ENCODE measurements around the gene UBE2F.

Gene UBE2F

GRCh38 chr2:237929979-237930378, 36.8 kb upstream of the UBE2F start:
- Histone ChIP-seq H3K27ac (ENCODE audit: low read depth, low read length, severe bottlenecking) (no peak overlapping the region), H3K9me3 (ENCODE audit: control insufficient read depth, low read length) (no peaks in the 10 kb centered on the region), H3K4me3 (ENCODE audit: extremely low read depth, insufficient read depth, low read length, poor library complexity, severe bottlenecking) (no peak overlapping the region), H3K36me3 (ENCODE audit: control insufficient read depth, insufficient read depth, low read length) (no peaks in the 10 kb centered on the region), H3K4me1 (ENCODE audit: control insufficient read depth, insufficient read depth, low read length, poor library complexity, severe bottlenecking) (no peaks in the 10 kb centered on the region)
- 79 to 83% methylated on average over 8 to 9 of the region's 9 CpGs for WGBS, 2 experiments (ENCODE audit: insufficient coverage in 2 of 2)

GRCh38 chr2:237931205-237931721, 35.6 kb upstream of the UBE2F start:
- WGBS, 2 experiments (ENCODE audit: insufficient coverage in 2 of 2), result 87 to 90% methylated on average over 8 to 9 of the region's 9 CpGs
- Histone ChIP-seq H3K9me3 (ENCODE audit: control insufficient read depth, low read length) (no peaks in the 10 kb centered on the region), H3K27ac (ENCODE audit: low read depth, low read length, severe bottlenecking) (no peak overlapping the region), H3K4me3 (ENCODE audit: extremely low read depth, insufficient read depth, low read length, poor library complexity, severe bottlenecking) (no peak overlapping the region), H3K4me1 (ENCODE audit: control insufficient read depth, insufficient read depth, low read length, poor library complexity, severe bottlenecking) (peaks cover 7% of the 10 kb centered on the region), H3K36me3 (ENCODE audit: control insufficient read depth, insufficient read depth, low read length) (no peaks in the 10 kb centered on the region)

- no peak overlapping the region for H3K4me3 ChIP-seq (ENCODE audit: extremely low read depth, insufficient read depth, low read length, poor library complexity, severe bottlenecking)
- H3K4me1 ChIP-seq (ENCODE audit: control insufficient read depth, insufficient read depth, low read length, poor library complexity, severe bottlenecking), result peaks cover 7% of the 10 kb centered on the region
- WGBS, 2 experiments (ENCODE audit: insufficient coverage in 2 of 2), result 93% methylated on average over 3 of the region's 3 CpGs; no CpG with 5 or more reads in 1 of the 2 experiments
- H3K9me3 ChIP-seq (ENCODE audit: control insufficient read depth, low read length), result no peaks in the 10 kb centered on the region
- H3K27ac ChIP-seq (ENCODE audit: low read depth, low read length, severe bottlenecking), result no peak overlapping the region
- H3K36me3 ChIP-seq (ENCODE audit: control insufficient read depth, insufficient read depth, low read length), result no peaks in the 10 kb centered on the region
Observed at GRCh38 chr2:237932731-237933131, 34.1 kb upstream of the UBE2F start.

GRCh38 chr2:237934186-237934585, 32.6 kb upstream of the UBE2F start:
- Histone ChIP-seq H3K4me1 (ENCODE audit: control insufficient read depth, insufficient read depth, low read length, poor library complexity, severe bottlenecking) (peaks cover 7% of the 10 kb centered on the region), H3K36me3 (ENCODE audit: control insufficient read depth, insufficient read depth, low read length) (no peaks in the 10 kb centered on the region), H3K9me3 (ENCODE audit: control insufficient read depth, low read length) (no peaks in the 10 kb centered on the region), H3K4me3 (ENCODE audit: extremely low read depth, insufficient read depth, low read length, poor library complexity, severe bottlenecking) (no peak overlapping the region), H3K27ac (ENCODE audit: low read depth, low read length, severe bottlenecking) (no peak overlapping the region)
- 71 to 78% methylated on average over 3 to 4 of the region's 5 CpGs for WGBS, 2 experiments (ENCODE audit: insufficient coverage in 2 of 2)

GRCh38 chr2:237935740-237936452, 30.9 kb upstream of the UBE2F start:
- 91 to 97% methylated on average over 6 to 8 of the region's 11 CpGs for WGBS, 2 experiments (ENCODE audit: insufficient coverage in 2 of 2)
- Histone ChIP-seq H3K36me3 (ENCODE audit: control insufficient read depth, insufficient read depth, low read length) (no peaks in the 10 kb centered on the region), H3K4me1 (ENCODE audit: control insufficient read depth, insufficient read depth, low read length, poor library complexity, severe bottlenecking) (peaks cover 7% of the 10 kb centered on the region), H3K27ac (ENCODE audit: low read depth, low read length, severe bottlenecking) (no peak overlapping the region), H3K4me3 (ENCODE audit: extremely low read depth, insufficient read depth, low read length, poor library complexity, severe bottlenecking) (no peak overlapping the region), H3K9me3 (ENCODE audit: control insufficient read depth, low read length) (no peaks in the 10 kb centered on the region)

- H3K9me3 ChIP-seq (ENCODE audit: control insufficient read depth, low read length), result peaks cover 9% of the 10 kb centered on the region
- no peaks in the 10 kb centered on the region for H3K36me3 ChIP-seq (ENCODE audit: control insufficient read depth, insufficient read depth, low read length)
- no peak overlapping the region for H3K4me3 ChIP-seq (ENCODE audit: extremely low read depth, insufficient read depth, low read length, poor library complexity, severe bottlenecking)
- H3K27ac ChIP-seq (ENCODE audit: low read depth, low read length, severe bottlenecking), result no peak overlapping the region
- peaks cover 7% of the 10 kb centered on the region for H3K4me1 ChIP-seq (ENCODE audit: control insufficient read depth, insufficient read depth, low read length, poor library complexity, severe bottlenecking)
Observed at GRCh38 chr2:237939251-237939650, 27.6 kb upstream of the UBE2F start.

GRCh38 chr2:237940828-237941227, 26.0 kb upstream of the UBE2F start:
- Histone ChIP-seq H3K27ac (ENCODE audit: low read depth, low read length, severe bottlenecking) (no peak overlapping the region), H3K9me3 (ENCODE audit: control insufficient read depth, low read length) (peaks cover 16% of the 10 kb centered on the region)

GRCh38 chr2:237941239-237941638, 25.6 kb upstream of the UBE2F start:
- Histone ChIP-seq H3K4me1 (ENCODE audit: control insufficient read depth, insufficient read depth, low read length, poor library complexity, severe bottlenecking) (peaks cover under 1% of the 10 kb centered on the region), H3K9me3 (ENCODE audit: control insufficient read depth, low read length) (peaks cover 16% of the 10 kb centered on the region)
- WGBS, 2 experiments (ENCODE audit: insufficient coverage in 2 of 2), result 80% methylated on average over 1 of the region's 2 CpGs; no CpG with 5 or more reads in 1 of the 2 experiments

More at GRCh38 chr2:237940828-237941227, 26.0 kb upstream of the UBE2F start:
- H3K4me1 ChIP-seq (ENCODE audit: control insufficient read depth, insufficient read depth, low read length, poor library complexity, severe bottlenecking), result peaks cover 4% of the 10 kb centered on the region
- H3K36me3 ChIP-seq (ENCODE audit: control insufficient read depth, insufficient read depth, low read length), result no peaks in the 10 kb centered on the region
- H3K4me3 ChIP-seq (ENCODE audit: extremely low read depth, insufficient read depth, low read length, poor library complexity, severe bottlenecking), result no peak overlapping the region

GRCh38 chr2:237942513-237942899, 24.3 kb upstream of the UBE2F start:
- WGBS, 2 experiments (ENCODE audit: insufficient coverage in 2 of 2), result 84 to 85% methylated on average over 3 of the region's 3 CpGs
- H3K36me3 ChIP-seq (ENCODE audit: control insufficient read depth, insufficient read depth, low read length), result no peaks in the 10 kb centered on the region

More at GRCh38 chr2:237941239-237941638, 25.6 kb upstream of the UBE2F start:
- no peak overlapping the region for H3K4me3 ChIP-seq (ENCODE audit: extremely low read depth, insufficient read depth, low read length, poor library complexity, severe bottlenecking)
- no peaks in the 10 kb centered on the region for H3K36me3 ChIP-seq (ENCODE audit: control insufficient read depth, insufficient read depth, low read length)
- no peak overlapping the region for H3K27ac ChIP-seq (ENCODE audit: low read depth, low read length, severe bottlenecking)

GRCh38 chr2:237943395-237944094, 23.3 kb upstream of the UBE2F start:
- WGBS, 2 experiments (ENCODE audit: insufficient coverage in 2 of 2), result 95 to 98% methylated on average over 6 to 7 of the region's 7 CpGs
- H3K4me1 ChIP-seq (ENCODE audit: control insufficient read depth, insufficient read depth, low read length, poor library complexity, severe bottlenecking), result no peaks in the 10 kb centered on the region
- no peak overlapping the region for H3K27ac ChIP-seq (ENCODE audit: low read depth, low read length, severe bottlenecking)
- peaks cover 16% of the 10 kb centered on the region for H3K9me3 ChIP-seq (ENCODE audit: control insufficient read depth, low read length)
- no peaks in the 10 kb centered on the region for H3K36me3 ChIP-seq (ENCODE audit: control insufficient read depth, insufficient read depth, low read length)
- H3K4me3 ChIP-seq (ENCODE audit: extremely low read depth, insufficient read depth, low read length, poor library complexity, severe bottlenecking), result no peak overlapping the region

More at GRCh38 chr2:237942513-237942899, 24.3 kb upstream of the UBE2F start:
- peaks cover 16% of the 10 kb centered on the region for H3K9me3 ChIP-seq (ENCODE audit: control insufficient read depth, low read length)
- H3K27ac ChIP-seq (ENCODE audit: low read depth, low read length, severe bottlenecking), result no peak overlapping the region
- no peak overlapping the region for H3K4me3 ChIP-seq (ENCODE audit: extremely low read depth, insufficient read depth, low read length, poor library complexity, severe bottlenecking)
- H3K4me1 ChIP-seq (ENCODE audit: control insufficient read depth, insufficient read depth, low read length, poor library complexity, severe bottlenecking), result no peaks in the 10 kb centered on the region

GRCh38 chr2:237944302-237944701, 22.5 kb upstream of the UBE2F start:
- Histone ChIP-seq H3K4me1 (ENCODE audit: control insufficient read depth, insufficient read depth, low read length, poor library complexity, severe bottlenecking) (no peaks in the 10 kb centered on the region), H3K4me3 (ENCODE audit: extremely low read depth, insufficient read depth, low read length, poor library complexity, severe bottlenecking) (no peak overlapping the region), H3K9me3 (ENCODE audit: control insufficient read depth, low read length) (peaks cover 16% of the 10 kb centered on the region), H3K27ac (ENCODE audit: low read depth, low read length, severe bottlenecking) (no peak overlapping the region), H3K36me3 (ENCODE audit: control insufficient read depth, insufficient read depth, low read length) (no peaks in the 10 kb centered on the region)
- WGBS, 2 experiments (ENCODE audit: insufficient coverage in 2 of 2), result 79 to 85% methylated on average over 3 of the region's 4 CpGs
